Thoracic aorta (tissue), 2 donors: ENCODE measurements around the gene POMT2. TPM values are rescaled to one million over a fixed set of nuclear protein-coding genes. Genes with fewer than 3 reads are reported as not detected.

Experiments
- ATAC-seq: fragments of 150-250 bp; one replicate; pipeline ENCODE4 v1.8.0; 2017; ENCODE audit warnings: low read depth; ENCODE audit not compliant: insufficient number of reproducible peaks, low FRiP score
- DNase-seq: peaks from one replicate; pipeline ENCODE4 v3.0.0-alpha.2; 2020; ENCODE audit warnings: low spot score
- H3K27ac ChIP-seq, 2 donors: fragments of 200-600 bp; sonication (generic); 1 replicate in 1 of 2; 2 replicates in 1 of 2; pipeline ENCODE4 v1.5.1; 2016; ENCODE audit warnings: mild to moderate bottlenecking in 2 of 2, moderate library complexity in 2 of 2
- H3K27me3 ChIP-seq: fragments of 200-600 bp; sonication (generic); replicated peaks from 2 replicates; pipeline ENCODE4 v1.6.0; 2016; ENCODE audit warnings: mild to moderate bottlenecking; ENCODE audit not compliant: insufficient read depth
- H3K36me3 ChIP-seq: fragments of 200-600 bp; sonication (generic); one replicate; pipeline ENCODE4 v1.5.1; 2016
- H3K4me1 ChIP-seq, 2 donors: fragments of 200-600 bp; sonication (generic); 1 replicate in 1 of 2; 2 replicates in 1 of 2; pipeline versions ENCODE4 v1.5.1 to v1.6.0; 2016; ENCODE audit warnings: low read depth in 2 of 2, mild to moderate bottlenecking in 1 of 2; ENCODE audit not compliant: control insufficient read depth in 1 of 2
- H3K4me3 ChIP-seq: fragments of 200-600 bp; sonication (generic); 2 replicates; pipeline ENCODE4 v1.5.1; 2016; ENCODE audit warnings: mild to moderate bottlenecking
- H3K9me3 ChIP-seq: fragments of 200-600 bp; sonication (generic); 2 replicates; pipeline ENCODE4 v1.5.1; 2016
- total RNA-seq, 2 donors: library from RNA; depleted of rRNA; stranded (reverse); fragments of >200 nt; gene quantifications; one replicate each; pipeline versions ENCODE4 v1.1.0 to v1.2.3, GENCODE V29; 2016
- TF ChIP-seq, protein P1 (sequence below): fragments of 200-600 bp; sonication (generic); IDR thresholded peaks from one replicate; pipeline ENCODE4 v1.5.1; 2019; ENCODE audit warnings: antibody characterized with exemption

The POMT2 gene
- total RNA-seq, 2 donors from 2014 or later, result 15.8 to 25.0 TPM

DNA sequence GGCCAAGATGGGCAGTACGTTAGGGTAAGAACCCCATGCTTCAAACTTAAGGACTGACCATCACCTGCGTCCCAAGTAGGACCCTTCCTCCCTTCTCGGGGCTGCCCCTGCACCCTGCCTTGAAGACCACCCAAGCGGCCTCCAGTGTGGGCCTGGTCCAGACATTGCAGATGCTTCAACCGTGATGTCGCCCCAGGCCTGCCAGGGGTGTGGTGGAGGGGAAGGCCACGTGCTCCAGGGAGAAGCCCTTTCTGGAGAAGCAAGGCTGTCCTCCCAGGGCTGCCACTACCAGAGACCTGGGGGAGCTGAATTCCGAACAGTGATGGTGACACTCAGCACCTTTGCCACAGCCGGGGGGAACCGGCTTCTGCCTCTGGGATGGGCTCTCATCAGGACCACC is 63.0 kb downstream of the POMT2 start:
- no peaks in the 10 kb centered on the region for H3K4me1 ChIP-seq

DNA sequence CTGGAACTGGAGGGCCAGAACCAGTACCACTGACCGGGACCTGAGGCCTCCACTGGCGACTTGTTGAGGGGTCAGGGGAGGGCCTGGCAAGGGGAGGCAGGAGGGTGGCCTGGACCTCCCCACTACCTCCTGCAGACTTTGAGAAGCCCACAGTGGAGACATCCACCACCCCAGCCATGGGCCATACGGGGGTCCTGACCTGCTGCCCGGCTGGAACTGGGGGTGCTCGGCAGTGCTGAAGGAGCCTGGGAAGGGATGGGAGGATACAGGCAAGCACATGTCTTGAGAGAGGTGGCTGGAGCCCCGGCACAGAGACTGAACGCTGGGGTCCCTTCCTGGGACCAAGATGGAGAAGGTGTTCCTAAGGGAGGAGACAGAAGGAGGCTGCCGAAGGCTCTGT is 64.0 kb downstream of the POMT2 start:
- no peaks in the 10 kb centered on the region for H3K27me3 ChIP-seq
- H3K36me3 ChIP-seq, result no peaks in the 10 kb centered on the region
- H3K27ac ChIP-seq, result no peak overlapping the region
- H3K9me3 ChIP-seq, result no peaks in the 10 kb centered on the region
- TF ChIP-seq, protein P1, sequence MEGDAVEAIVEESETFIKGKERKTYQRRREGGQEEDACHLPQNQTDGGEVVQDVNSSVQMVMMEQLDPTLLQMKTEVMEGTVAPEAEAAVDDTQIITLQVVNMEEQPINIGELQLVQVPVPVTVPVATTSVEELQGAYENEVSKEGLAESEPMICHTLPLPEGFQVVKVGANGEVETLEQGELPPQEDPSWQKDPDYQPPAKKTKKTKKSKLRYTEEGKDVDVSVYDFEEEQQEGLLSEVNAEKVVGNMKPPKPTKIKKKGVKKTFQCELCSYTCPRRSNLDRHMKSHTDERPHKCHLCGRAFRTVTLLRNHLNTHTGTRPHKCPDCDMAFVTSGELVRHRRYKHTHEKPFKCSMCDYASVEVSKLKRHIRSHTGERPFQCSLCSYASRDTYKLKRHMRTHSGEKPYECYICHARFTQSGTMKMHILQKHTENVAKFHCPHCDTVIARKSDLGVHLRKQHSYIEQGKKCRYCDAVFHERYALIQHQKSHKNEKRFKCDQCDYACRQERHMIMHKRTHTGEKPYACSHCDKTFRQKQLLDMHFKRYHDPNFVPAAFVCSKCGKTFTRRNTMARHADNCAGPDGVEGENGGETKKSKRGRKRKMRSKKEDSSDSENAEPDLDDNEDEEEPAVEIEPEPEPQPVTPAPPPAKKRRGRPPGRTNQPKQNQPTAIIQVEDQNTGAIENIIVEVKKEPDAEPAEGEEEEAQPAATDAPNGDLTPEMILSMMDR, result no peak
- no peaks in the 10 kb centered on the region for H3K4me1 ChIP-seq
- no peak for DNase-seq
- ATAC-seq, result no peak
- H3K4me3 ChIP-seq, result no peak overlapping the region

More for the DNA sequence above, 63.0 kb downstream of the POMT2 start:
- ATAC-seq (no peak), DNase-seq (no peak)
- no peak overlapping the region for H3K4me3 ChIP-seq
- no peaks in the 10 kb centered on the region for H3K9me3 ChIP-seq
- no peaks in the 10 kb centered on the region for H3K27me3 ChIP-seq
- no peaks in the 10 kb centered on the region for H3K36me3 ChIP-seq
- TF ChIP-seq, protein P1, result no peak
- H3K27ac ChIP-seq, result no peak overlapping the region

DNA sequence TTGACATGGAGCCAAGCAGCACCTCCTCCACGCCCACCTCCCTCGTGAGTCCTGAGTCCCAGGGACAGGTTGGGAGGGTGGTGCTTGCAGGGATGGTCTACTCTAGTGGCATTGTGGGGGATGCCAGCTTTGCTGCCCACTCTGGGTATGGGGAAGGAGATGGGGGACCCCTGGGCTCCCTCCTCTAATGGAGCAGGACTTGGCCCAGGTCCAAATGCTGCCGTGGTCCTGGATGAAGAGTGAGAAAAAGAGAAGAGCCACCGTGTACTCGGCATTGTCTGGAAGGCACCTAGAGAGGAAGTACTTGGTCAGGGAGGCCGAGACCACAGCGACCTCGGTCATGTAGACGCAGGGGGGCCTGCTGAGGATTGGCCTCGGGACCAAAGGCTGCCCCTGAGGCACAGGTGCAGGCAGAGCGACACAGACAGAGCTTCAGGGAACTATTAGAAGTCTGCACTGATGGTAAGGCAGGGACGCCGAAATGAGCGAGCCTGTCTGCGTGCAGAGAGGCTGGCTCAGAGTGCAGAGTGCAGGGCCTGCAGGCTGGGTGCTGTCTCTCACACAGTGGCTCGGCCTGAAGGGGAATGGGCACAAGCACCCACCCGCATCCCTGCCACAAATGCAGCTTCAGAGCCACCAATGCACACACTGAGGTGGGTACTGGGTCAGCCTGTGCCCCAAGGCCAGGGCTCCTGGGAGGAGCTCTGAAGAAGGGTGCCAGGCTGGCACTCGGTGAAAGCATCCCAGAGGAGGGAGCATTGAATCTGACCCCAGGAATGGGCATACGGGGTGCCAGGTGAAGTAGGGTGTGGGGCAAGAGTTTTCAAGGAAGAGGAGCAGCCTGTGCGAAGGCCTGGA is 67.1 kb downstream of the POMT2 start:
- Histone ChIP-seq H3K4me1 (no peaks in the 10 kb centered on the region), H3K4me3 (no peak overlapping the region), H3K36me3 (no peaks in the 10 kb centered on the region), H3K27me3 (no peaks in the 10 kb centered on the region), H3K9me3 (no peaks in the 10 kb centered on the region), H3K27ac (no peak overlapping the region)
- DNase-seq, result no peak
- TF ChIP-seq, protein P1, result no peak
- ATAC-seq, result no peak

DNA sequence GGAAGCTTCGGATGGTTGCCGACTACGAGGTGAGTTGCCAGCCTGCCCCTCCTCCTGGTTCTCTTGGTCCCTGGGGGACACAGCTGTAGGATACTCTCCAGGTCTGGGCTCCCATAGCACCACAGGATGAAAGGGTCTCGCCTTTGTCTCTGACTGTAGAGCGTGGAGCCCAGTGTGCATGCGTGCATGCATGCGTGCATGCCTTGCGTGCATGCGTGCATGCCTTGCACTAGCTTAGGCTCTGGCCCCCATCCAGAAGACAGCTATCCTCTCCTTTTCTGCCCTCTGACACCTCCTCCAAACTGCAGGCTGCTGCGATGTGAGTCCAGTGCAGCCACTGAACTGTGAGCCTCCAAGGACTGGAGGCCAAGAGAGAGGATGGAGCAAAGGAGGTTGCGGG is 68.8 kb downstream of the POMT2 start:
- TF ChIP-seq, protein P1, result no peak

DNA sequence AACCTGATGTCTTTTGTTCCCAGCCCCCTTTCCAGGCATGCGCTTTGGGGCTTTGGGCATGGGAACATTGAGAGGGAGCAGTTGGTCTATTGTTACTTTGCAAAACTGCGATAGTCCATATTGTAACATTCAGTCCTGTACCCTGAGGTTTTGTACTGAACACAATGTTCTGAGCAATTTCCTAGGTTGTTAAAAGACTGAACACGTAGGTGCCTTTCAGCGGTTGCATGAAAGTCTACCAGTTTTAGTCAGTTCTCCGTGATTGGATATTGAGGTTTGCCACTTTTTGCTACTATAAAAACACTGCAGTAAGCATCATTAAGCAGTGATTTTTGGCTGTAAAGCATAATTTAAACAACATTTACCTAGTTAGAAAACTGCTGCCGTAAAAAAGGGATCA is 69.8 kb downstream of the POMT2 start:
- no peak for ATAC-seq
- TF ChIP-seq, protein P1, result no peak

More for the DNA sequence above, 68.8 kb downstream of the POMT2 start:
- ATAC-seq, result no peak
- H3K4me3 ChIP-seq, result no peak overlapping the region
- no peaks in the 10 kb centered on the region for H3K9me3 ChIP-seq
- no peaks in the 10 kb centered on the region for H3K36me3 ChIP-seq
- no peak overlapping the region for H3K27ac ChIP-seq
- no peak for DNase-seq
- no peaks in the 10 kb centered on the region for H3K27me3 ChIP-seq
- no peaks in the 10 kb centered on the region for H3K4me1 ChIP-seq

More for the DNA sequence above, 69.8 kb downstream of the POMT2 start:
- Histone ChIP-seq H3K27me3 (no peaks in the 10 kb centered on the region), H3K4me3 (no peak overlapping the region), H3K9me3 (no peaks in the 10 kb centered on the region), H3K36me3 (no peaks in the 10 kb centered on the region), H3K4me1 (no peaks in the 10 kb centered on the region), H3K27ac (no peak overlapping the region)
- no peak for DNase-seq
